T-cell (primary cell): ENCODE results near the gene SDHC. TPM values are rescaled to one million over a fixed set of nuclear protein-coding genes. Genes with fewer than 3 reads are reported as not detected.

Experiments
- ATAC-seq, 4 experiments: fragments of 200-7000 bp in 3 of 4; fragments of 150-1000 bp in 1 of 4; cut with Tn5 transposase; replicated peaks in 1 of 4; 1 replicate in 3 of 4; 2 replicates in 1 of 4; pipeline ENCODE4 v1.10.0; 2021; ENCODE audit warnings: moderate library complexity in 3 of 4, mild to moderate bottlenecking in 2 of 4, moderate number of reproducible peaks in 1 of 4
- CTCF ChIA-PET, 2 donors: fragments of 300-600 bp; sonication (Branson Sonifier 250); formaldehyde crosslinking; loops; one replicate each; lab custom pipeline; 2022; ENCODE audit warnings: antibody characterized with exemption in 2 of 2; lab: Charles Lee
- POLR2A ChIA-PET, 2 donors: fragments of 300-600 bp; sonication (Branson Sonifier 250); formaldehyde crosslinking; loops; one replicate each; lab custom pipeline; 2022; ENCODE audit warnings: antibody characterized with exemption in 2 of 2; lab: Charles Lee
- DNase-seq, 35 experiments: peaks; one replicate each; pipeline versions ENCODE4 v3.0.0 to v3.0.0-alpha.2; 2013 to 2023
- H3K27ac ChIP-seq: one replicate; pipeline ENCODE4 v1.5.1; 2013; ENCODE audit warnings: low read length
- H3K27me3 ChIP-seq, 2 experiments: replicated peaks in 1 of 2; 1 replicate in 1 of 2; 2 replicates in 1 of 2; pipeline versions ENCODE4 v1.6.1 to v1.7.0; 2013; ENCODE audit warnings: low read length in 1 of 2, mixed read lengths in 1 of 2; ENCODE audit not compliant: control insufficient read depth in 2 of 2, insufficient read depth in 2 of 2; ENCODE audit errors: extremely low read depth in 1 of 2
- H3K36me3 ChIP-seq, 2 donors: 1 replicate in 1 of 2; 2 replicates in 1 of 2; pipeline versions ENCODE4 v1.6.1 to v1.7.0; 2013; ENCODE audit warnings: low read length in 1 of 2; ENCODE audit not compliant: control insufficient read depth in 2 of 2, insufficient read depth in 1 of 2; ENCODE audit errors: extremely low read depth in 1 of 2
- H3K4me1 ChIP-seq, 2 experiments: 1 replicate in 1 of 2; 2 replicates in 1 of 2; pipeline versions ENCODE4 v1.6.1 to v1.7.0; 2013; ENCODE audit warnings: low read length in 2 of 2, mixed read lengths in 1 of 2; ENCODE audit not compliant: insufficient read depth in 2 of 2, control insufficient read depth in 1 of 2; ENCODE audit errors: extremely low read depth in 1 of 2
- H3K4me3 ChIP-seq, 2 donors: 1 replicate in 1 of 2; 2 replicates in 1 of 2; pipeline versions ENCODE4 v1.5.1 to v1.7.0; 2013; ENCODE audit warnings: mild to moderate bottlenecking in 2 of 2, low read length in 1 of 2, moderate library complexity in 1 of 2; ENCODE audit not compliant: control insufficient read depth in 1 of 2; ENCODE audit errors: extremely low read depth in 1 of 2
- H3K9me3 ChIP-seq: 2 replicates; pipeline ENCODE4 v1.7.0; 2013
- H3K27ac Mint-ChIP-seq, 2 donors: one replicate each; pipeline ENCODE4 v1.8.0; 2020 to 2021; ENCODE audit warnings: mild to moderate bottlenecking in 2 of 2, mixed read lengths in 2 of 2
- H3K27me3 Mint-ChIP-seq, 2 donors: one replicate each; pipeline ENCODE4 v1.8.0; 2021 to 2022; ENCODE audit warnings: mixed read lengths in 2 of 2
- H3K36me3 Mint-ChIP-seq: one replicate; pipeline ENCODE4 v1.8.0; 2021; ENCODE audit warnings: mixed read lengths
- H3K4me1 Mint-ChIP-seq, 3 donors: one replicate each; pipeline ENCODE4 v1.8.0; 2020 to 2022; ENCODE audit warnings: mixed read lengths in 3 of 3, mild to moderate bottlenecking in 1 of 3
- H3K4me3 Mint-ChIP-seq, 3 donors: one replicate each; pipeline ENCODE4 v1.8.0; 2020 to 2022; ENCODE audit warnings: mild to moderate bottlenecking in 3 of 3, mixed read lengths in 3 of 3, moderate library complexity in 3 of 3
- H3K9me3 Mint-ChIP-seq, 3 donors: one replicate each; pipeline ENCODE4 v1.8.0; 2020 to 2022; ENCODE audit warnings: mixed read lengths in 3 of 3
- WGBS: methylation state at CpG from one replicate; pipeline ENCODE4 v1.1.5; 2013; ENCODE audit warnings: missing lambda C conversion rate; ENCODE audit not compliant: insufficient coverage; 5-methylcytosine and 5-hydroxymethylcytosine counted together
- total RNA-seq, 35 experiments: library from RNA in 6 of 35; stranded (reverse) in 6 of 35; fragments of 120-200 nt in 1 of 35; gene quantifications; one replicate each; pipeline versions ENCODE4 v1.2.1 to v1.2.4 and lab custom pipeline; 2013 to 2026

The SDHC gene
- total RNA-seq, 5 donors from 2014 or later (not counting 1 experiment from before 2014, with no cell fraction given): 86.4 to 106 (median 103) TPM

- DNase-seq (no peak), ATAC-seq (no peak)
- no peaks in the 10 kb centered on the region for H3K9me3 ChIP-seq
- H3K4me1 ChIP-seq: no peaks in the 10 kb centered on the region
- Mint-ChIP-seq H3K27me3 (no peaks in the 10 kb centered on the region), H3K4me3 (no peak overlapping the region), H3K36me3 (no peaks in the 10 kb centered on the region), H3K27ac (no peak overlapping the region), H3K9me3 (no peaks in the 10 kb centered on the region), H3K4me1 (peaks cover 0 to 8% (median 6%) of the 10 kb centered on the region in 3 donors)
- H3K27me3 ChIP-seq: no peaks in the 10 kb centered on the region
- CTCF ChIA-PET: interaction anchor here in 1 of 2 donors (0.7 kb wide), 1 partner anchor 10 kb away, joined by 3 read pairs; no protein-coding TSS in a partner anchor
- H3K36me3 ChIP-seq: no peaks in the 10 kb centered on the region
- no peak overlapping the region for H3K4me3 ChIP-seq
- POLR2A ChIA-PET: no interaction called here
- no peak overlapping the region for H3K27ac ChIP-seq
These were observed 16.8 kb upstream of the SDHC start for GRCh38 chr1:161297415-161297814.

- Histone ChIP-seq H3K9me3 (no peaks in the 10 kb centered on the region), H3K4me3 (no peak overlapping the region), H3K27me3 (no peaks in the 10 kb centered on the region), H3K36me3 (peaks cover 0 to 2% of the 10 kb centered on the region in 2 donors), H3K27ac (no peak overlapping the region), H3K4me1 (no peaks in the 10 kb centered on the region)
- peaks cover 0 to 13% (median 6%) of the 10 kb centered on the region in 3 donors for H3K4me1 Mint-ChIP-seq
- no peaks in the 10 kb centered on the region for H3K36me3 Mint-ChIP-seq
- H3K9me3 Mint-ChIP-seq: no peaks in the 10 kb centered on the region
- H3K4me3 Mint-ChIP-seq: no peak overlapping the region
- WGBS: 88% methylated on average over 4 of the region's 6 CpGs
- no peak for ATAC-seq
- DNase-seq: no peak
- POLR2A ChIA-PET: no interaction called here
- CTCF ChIA-PET: no interaction called here
- H3K27me3 Mint-ChIP-seq: no peaks in the 10 kb centered on the region
- no peak overlapping the region for H3K27ac Mint-ChIP-seq
These were observed 16.1 kb upstream of the SDHC start for GRCh38 chr1:161298116-161298515.

DNA sequence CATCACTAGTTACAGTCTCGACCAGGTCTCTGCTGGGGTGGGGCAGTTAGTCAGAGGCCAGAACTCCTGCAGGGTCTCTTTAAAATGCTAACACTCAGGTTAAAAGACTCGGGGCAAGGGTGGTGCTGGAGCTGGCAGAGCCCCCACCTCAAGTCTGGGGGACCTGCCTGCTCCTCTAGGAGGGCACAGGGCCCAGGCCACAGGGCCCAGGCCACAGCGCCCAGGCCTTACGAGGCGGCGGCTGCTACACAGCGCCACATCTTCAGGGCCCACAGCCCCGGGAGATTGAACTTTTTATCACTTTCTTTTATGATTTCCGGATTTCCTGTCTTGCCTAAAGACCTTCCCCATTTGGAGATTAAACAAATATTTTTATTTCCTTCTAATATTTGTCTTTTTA is 14.8 kb upstream of the SDHC start:
- ChIA-PET POLR2A (no interaction called here), CTCF (no interaction called here)
- ATAC-seq (peak in 1 of 4 experiments; percentile 24), DNase-seq (no peak)
- WGBS: 72% methylated on average over 4 of the region's 9 CpGs
- H3K27ac Mint-ChIP-seq: peak overlapping the region in 1 of 2 donors; percentile 64
- no peaks in the 10 kb centered on the region for H3K36me3 Mint-ChIP-seq
- H3K9me3 Mint-ChIP-seq: no peaks in the 10 kb centered on the region
- H3K36me3 ChIP-seq: peaks cover 0 to 2% of the 10 kb centered on the region in 2 donors
- H3K27me3 ChIP-seq: no peaks in the 10 kb centered on the region
- H3K9me3 ChIP-seq: no peaks in the 10 kb centered on the region
- no peak overlapping the region for H3K4me3 ChIP-seq
- H3K4me1 Mint-ChIP-seq: peaks cover 8 to 25% (median 18%) of the 10 kb centered on the region in 3 donors
- H3K4me1 ChIP-seq: peaks cover 3 to 4% of the 10 kb centered on the region in 2 experiments
- no peak overlapping the region for H3K27ac ChIP-seq
- H3K27me3 Mint-ChIP-seq: no peaks in the 10 kb centered on the region
- H3K4me3 Mint-ChIP-seq: no peak overlapping the region

GRCh38 chr1:161300478-161300877 is 13.7 kb upstream of the SDHC start:
- Histone ChIP-seq H3K9me3 (no peaks in the 10 kb centered on the region), H3K36me3 (peaks cover 0 to 2% of the 10 kb centered on the region in 2 donors), H3K4me1 (peaks cover 11 to 12% of the 10 kb centered on the region in 2 experiments), H3K27me3 (no peaks in the 10 kb centered on the region), H3K27ac (no peak overlapping the region), H3K4me3 (no peak overlapping the region)
- Mint-ChIP-seq H3K27me3 (no peaks in the 10 kb centered on the region), H3K27ac (no peak overlapping the region), H3K4me1 (peaks cover 16 to 36% (median 30%) of the 10 kb centered on the region in 3 donors), H3K36me3 (no peaks in the 10 kb centered on the region), H3K4me3 (no peak overlapping the region), H3K9me3 (no peaks in the 10 kb centered on the region)
- DNase-seq (no peak), ATAC-seq (no peak)
- POLR2A ChIA-PET: no interaction called here
- CTCF ChIA-PET: interaction anchor here (0.6 to 0.7 kb wide), 2 partner anchors 41 to 95 kb away, joined by 3 to 5 read pairs; no protein-coding TSS in a partner anchor
- WGBS: 88% methylated on average over 1 of the region's 4 CpGs

- DNase-seq: peak in 3 of 35 experiments; percentile 8 to 35 (median 10)
These were observed 9.0 kb upstream of the SDHC start for GRCh38 chr1:161304927-161305866.

More at GRCh38 chr1:161304927-161305866, 9.0 kb upstream of the SDHC start:
- Histone ChIP-seq H3K4me1 (peaks cover 11 to 27% of the 10 kb centered on the region in 2 experiments), H3K4me3 (peak overlapping the region; percentile 79 to 91), H3K27me3 (no peaks in the 10 kb centered on the region), H3K36me3 (peaks cover 0 to 2% of the 10 kb centered on the region in 2 donors), H3K27ac (peak overlapping the region; percentile 80), H3K9me3 (no peaks in the 10 kb centered on the region)
- peaks cover 33 to 42% (median 41%) of the 10 kb centered on the region in 3 donors for H3K4me1 Mint-ChIP-seq
- peak overlapping the region; percentile 94 for H3K27ac Mint-ChIP-seq
- CTCF ChIA-PET: interaction anchor here (0.6 to 4.0 kb wide), 22 partner anchors 9 to 592 kb away, joined by 3 to 36 read pairs (median 4); partner anchors contain the start of genes SDHC (in 2 of the 2), CFAP126 (in 1 of the 2), KLHDC9 (in 1 of the 2) and PCP4L1 (in 1 of the 2)
- no peaks in the 10 kb centered on the region for H3K27me3 Mint-ChIP-seq
- H3K9me3 Mint-ChIP-seq: no peaks in the 10 kb centered on the region
- peak overlapping the region; percentile 92 to 98 (median 98) for H3K4me3 Mint-ChIP-seq
- 12% methylated on average over 12 of the region's 17 CpGs for WGBS
- ATAC-seq: no peak
- POLR2A ChIA-PET: interaction anchor here (0.6 to 1.0 kb wide), 4 partner anchors 9 to 1025 kb away, joined by 5 to 13 read pairs (median 6); partner anchors contain the start of gene SDHC (in 1 of the 2)
- H3K36me3 Mint-ChIP-seq: no peaks in the 10 kb centered on the region
